NCI-H82 treated with DMSO at 0.1 percent for 48 hours (cell line): ENCODE results near the gene CFAP221.
"Not testable (repeated sequence)": the region's sequence is repeated elsewhere in the genome, so short reads cannot be mapped to it uniquely, and the experiment has no call there.

Experiments
- DNase-seq: peaks from one replicate; lab custom pipeline; 2025; ENCODE audit not compliant: unreplicated experiment; lab: John Stamatoyannopoulos, UW

Gene CFAP221

GRCh38 chr2:119583291-119583690 lies 39.0 kb downstream of the CFAP221 start:
- DNase-seq: no peak

GRCh38 chr2:119584469-119584868 lies 40.2 kb downstream of the CFAP221 start:
- DNase-seq: no peak

- no peak for DNase-seq
Measured at GRCh38 chr2:119586085-119586484, 41.8 kb downstream of the CFAP221 start.

- DNase-seq: no peak
Measured at GRCh38 chr2:119590873-119591272, 46.6 kb downstream of the CFAP221 start.

GRCh38 chr2:119591523-119591922 lies 47.3 kb downstream of the CFAP221 start:
- DNase-seq: no peak

- no peak for DNase-seq
Measured at GRCh38 chr2:119592436-119592835, 48.2 kb downstream of the CFAP221 start.

GRCh38 chr2:119596638-119597037 lies 52.4 kb downstream of the CFAP221 start:
- DNase-seq: no peak

- no peak for DNase-seq
Measured at GRCh38 chr2:119598596-119599263, 54.5 kb downstream of the CFAP221 start.

GRCh38 chr2:119599384-119599783 lies 55.1 kb downstream of the CFAP221 start:
- DNase-seq: no peak

- DNase-seq: no peak
Measured at GRCh38 chr2:119605096-119605495, 60.8 kb downstream of the CFAP221 start.

- no peak for DNase-seq
Measured at GRCh38 chr2:119606674-119607073, 62.4 kb downstream of the CFAP221 start.

- no peak for DNase-seq
Measured at GRCh38 chr2:119608553-119608952, 64.3 kb downstream of the CFAP221 start.

GRCh38 chr2:119609337-119609736 lies 65.1 kb downstream of the CFAP221 start:
- DNase-seq: no peak

- DNase-seq: not testable (repeated sequence)
Measured at GRCh38 chr2:119614140-119614539, 69.9 kb downstream of the CFAP221 start.

GRCh38 chr2:119616421-119616820 lies 72.2 kb downstream of the CFAP221 start:
- DNase-seq: no peak

- DNase-seq: no peak
Measured at GRCh38 chr2:119617455-119617854, 73.2 kb downstream of the CFAP221 start.

GRCh38 chr2:119618725-119619124 lies 74.5 kb downstream of the CFAP221 start:
- DNase-seq: not testable (repeated sequence)

- DNase-seq: no peak
Measured at GRCh38 chr2:119625226-119625625, 81.0 kb downstream of the CFAP221 start.

GRCh38 chr2:119629323-119629825 lies 85.1 kb downstream of the CFAP221 start:
- no peak for DNase-seq

- no peak for DNase-seq
Measured at GRCh38 chr2:119630121-119630520, 85.9 kb downstream of the CFAP221 start.

- DNase-seq: no peak
Measured at GRCh38 chr2:119637371-119637770, 93.1 kb downstream of the CFAP221 start.

- no peak for DNase-seq
Measured at GRCh38 chr2:119638246-119638645, 94.0 kb downstream of the CFAP221 start.
